Endothelial cell of hepatic sinusoid (primary cell): ENCODE results near the gene ANKRD44.
"Not testable (repeated sequence)": the region's sequence is repeated elsewhere in the genome, so short reads cannot be mapped to it uniquely, and the experiment has no call there.

ENCODE experiments used
- in situ Hi-C: cut with HindIII; loops from 2 replicates; pipeline ENCODE4 v1.10.0; 2017; ENCODE audit warnings: low sequenced_read_pairs

ANKRD44 gene

DNA sequence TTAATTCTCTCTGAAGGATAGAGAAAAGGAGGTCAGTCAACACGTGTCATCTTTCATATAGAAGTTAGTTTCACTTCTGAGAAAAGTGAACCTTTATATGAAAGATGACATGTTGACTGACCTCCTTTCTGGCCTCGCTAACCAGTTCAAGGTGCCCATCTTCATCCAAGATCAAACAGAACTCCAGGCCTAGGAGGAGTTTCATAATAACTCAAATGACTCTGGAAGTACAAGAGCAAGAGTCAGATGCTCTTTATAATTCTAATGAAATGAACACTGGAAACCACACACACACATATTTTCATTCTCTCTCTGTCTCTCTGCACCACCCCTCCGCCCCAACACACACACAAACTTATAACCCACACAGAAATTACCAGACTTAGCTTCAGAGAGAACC lies 16.3 kb downstream of the ANKRD44 start:
- in situ Hi-C loops, result no loop called here

- in situ Hi-C loops, result no loop called here
These were observed 17.1 kb downstream of the ANKRD44 start for GRCh38 chr2:197293252-197294007.

DNA sequence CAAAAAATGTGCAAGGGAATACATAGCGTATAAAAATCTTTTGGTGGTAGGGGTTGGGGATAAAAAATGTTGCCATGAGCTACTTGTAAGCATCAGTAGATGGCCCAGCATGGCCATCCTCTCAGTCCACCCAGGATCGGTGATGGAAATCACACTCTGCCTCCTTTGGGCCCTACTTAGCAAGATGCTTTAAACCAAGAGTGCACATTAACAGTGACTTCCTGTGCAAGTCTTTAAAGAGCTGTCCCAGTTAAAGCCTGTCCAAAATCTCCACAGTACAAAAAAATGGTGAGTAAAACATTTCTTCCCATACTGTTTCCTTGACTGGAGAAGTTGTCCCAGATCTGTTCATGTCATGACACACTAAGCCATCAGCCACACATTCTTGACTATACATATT lies 18.0 kb downstream of the ANKRD44 start:
- in situ Hi-C loops, result no loop called here

- in situ Hi-C loops, result not testable (repeated sequence)
These were observed 23.0 kb downstream of the ANKRD44 start for GRCh38 chr2:197287596-197287932.

DNA sequence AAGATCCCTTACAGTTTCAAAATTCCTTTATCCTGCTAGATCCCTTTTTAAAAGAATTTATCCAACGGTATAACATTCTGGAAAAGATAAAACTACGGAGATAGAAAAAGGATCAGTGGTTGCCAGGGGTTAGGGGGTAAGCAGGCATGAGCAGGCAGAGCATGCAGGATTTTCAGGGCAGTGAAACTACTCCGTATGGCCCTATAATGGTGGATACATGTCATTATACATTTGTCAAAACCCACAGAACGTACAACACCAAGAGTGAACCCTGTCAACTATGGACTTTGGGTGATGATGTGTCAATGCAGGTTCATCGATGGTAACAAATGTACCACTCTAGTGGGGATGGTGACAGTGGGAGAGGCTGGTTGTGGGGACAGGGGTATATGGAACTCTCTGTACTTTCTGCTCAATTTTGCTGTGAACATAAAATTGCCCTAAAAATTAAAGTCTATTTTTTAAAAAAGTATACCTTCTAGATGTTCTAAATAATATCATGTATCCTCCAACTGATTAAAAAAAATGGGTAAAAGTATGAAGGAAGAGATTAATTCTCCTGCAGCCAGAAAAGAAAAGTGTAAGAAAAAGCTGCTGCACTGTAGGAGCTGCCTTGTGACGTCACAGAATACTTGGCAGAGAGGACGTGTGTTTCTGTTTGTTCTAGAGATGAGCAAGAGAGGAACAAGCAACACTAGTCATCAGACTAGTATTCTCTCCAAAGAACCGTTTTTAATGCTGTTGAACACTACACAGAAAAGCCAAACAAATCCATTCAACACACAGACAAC lies 23.6 kb downstream of the ANKRD44 start:
- in situ Hi-C loops, result no loop called here

DNA sequence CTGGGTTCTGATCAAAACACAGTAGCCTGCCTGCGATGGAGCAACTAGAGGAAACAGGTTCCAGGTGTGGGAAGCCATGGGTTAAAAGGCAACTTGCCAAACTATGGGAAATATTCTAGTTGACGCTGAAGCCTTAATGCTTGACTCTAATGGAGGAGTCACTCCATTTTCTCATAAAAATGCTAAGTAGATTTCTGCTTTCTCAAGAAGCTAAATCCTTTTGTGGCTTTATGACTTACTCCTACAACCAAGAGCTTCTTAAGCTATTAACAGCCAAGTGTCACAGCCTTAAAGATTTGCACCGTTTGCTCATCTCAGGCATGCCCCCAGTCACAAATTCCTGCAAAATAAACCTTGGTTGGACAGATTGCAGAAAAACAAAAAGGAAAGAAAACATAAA lies 25.2 kb downstream of the ANKRD44 start:
- in situ Hi-C loops, result no loop called here

GRCh38 chr2:197284956-197285355 lies 25.6 kb downstream of the ANKRD44 start:
- in situ Hi-C loops, result loop anchor here (5.0 kb wide), 1 partner anchor 82 kb away; no protein-coding TSS in a partner anchor

GRCh38 chr2:197281421-197281820 lies 29.2 kb downstream of the ANKRD44 start:
- in situ Hi-C loops, result loop anchor here (5.0 kb wide), 1 partner anchor 86 kb away; no protein-coding TSS in a partner anchor

DNA sequence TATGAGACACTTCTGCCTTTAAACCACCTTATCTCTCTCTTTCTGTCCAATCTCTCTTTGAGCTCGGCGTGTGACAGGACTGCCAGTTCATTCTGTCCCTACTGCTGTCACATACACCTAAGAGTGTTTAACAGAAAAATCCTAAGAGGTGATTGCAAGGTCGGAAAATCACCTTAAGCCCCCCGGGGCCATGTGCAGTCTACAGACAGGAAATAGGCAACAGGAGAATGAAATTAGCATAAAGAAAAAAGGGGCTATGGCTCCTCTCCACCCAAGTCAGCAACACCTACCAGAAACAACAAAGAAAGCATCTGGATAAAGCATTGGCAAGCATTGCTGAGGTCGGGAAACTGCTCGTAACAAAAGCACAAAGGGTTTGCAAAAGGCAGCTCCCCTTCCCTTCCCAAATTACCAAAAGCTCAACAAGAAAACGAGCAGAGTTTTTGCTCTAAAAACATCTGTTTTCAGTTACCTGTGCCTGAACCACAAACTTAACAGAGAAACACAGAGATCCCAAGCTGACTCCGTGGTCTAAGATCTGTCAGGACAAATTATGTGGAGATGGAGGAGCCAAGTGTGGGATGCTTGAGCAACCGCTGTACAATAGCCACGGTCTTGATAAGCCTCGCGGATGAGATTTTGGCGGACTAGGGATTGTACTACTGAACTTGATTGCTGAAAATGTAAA lies 30.4 kb downstream of the ANKRD44 start:
- in situ Hi-C loops, result loop anchor here (5.0 kb wide), 1 partner anchor 87 kb away; no protein-coding TSS in a partner anchor

DNA sequence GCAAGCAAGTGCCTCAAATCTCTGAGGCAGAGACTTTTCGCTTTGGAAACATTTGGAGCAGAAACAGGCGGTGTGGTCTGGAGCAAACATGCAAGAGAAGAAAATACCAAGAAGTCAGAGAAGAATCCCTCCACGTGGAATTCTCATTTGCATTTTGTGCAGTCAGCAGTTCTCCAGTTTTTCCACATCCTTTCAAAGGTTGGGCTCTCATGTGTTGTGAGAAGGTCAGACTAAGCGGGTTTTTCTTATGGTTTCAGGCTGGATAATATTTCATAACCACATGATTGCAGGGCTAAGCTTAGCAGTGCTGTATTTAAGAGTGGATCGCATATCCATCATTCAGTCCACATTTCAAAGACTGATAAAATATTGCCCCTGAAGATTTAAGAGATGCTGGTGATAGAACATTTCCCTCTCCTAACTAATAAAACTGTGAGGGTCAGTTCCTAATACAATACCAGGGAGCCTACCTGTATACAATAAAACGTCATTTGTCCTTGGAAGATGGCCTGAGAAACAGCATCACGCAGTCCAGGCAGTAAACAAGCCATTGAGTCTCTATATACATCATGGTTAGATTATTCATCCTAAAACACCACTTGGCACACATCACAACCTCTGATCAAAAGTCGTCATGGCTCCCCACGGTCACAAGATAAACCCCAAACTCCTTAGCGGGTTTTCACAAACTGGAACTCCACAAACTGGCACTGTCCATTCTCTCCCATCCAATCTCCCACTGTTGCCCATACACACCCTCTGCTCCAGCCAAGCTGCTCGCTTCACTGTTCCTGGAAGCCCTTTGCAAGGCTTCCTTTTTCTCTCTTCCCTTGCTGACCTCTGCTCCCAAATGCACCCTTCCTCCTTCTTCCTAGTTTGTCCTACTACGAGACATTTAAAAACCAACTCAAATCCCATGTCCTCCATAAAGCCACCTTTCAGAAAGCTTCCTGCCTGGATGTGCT lies 31.5 kb downstream of the ANKRD44 start:
- in situ Hi-C loops, result no loop called here

DNA sequence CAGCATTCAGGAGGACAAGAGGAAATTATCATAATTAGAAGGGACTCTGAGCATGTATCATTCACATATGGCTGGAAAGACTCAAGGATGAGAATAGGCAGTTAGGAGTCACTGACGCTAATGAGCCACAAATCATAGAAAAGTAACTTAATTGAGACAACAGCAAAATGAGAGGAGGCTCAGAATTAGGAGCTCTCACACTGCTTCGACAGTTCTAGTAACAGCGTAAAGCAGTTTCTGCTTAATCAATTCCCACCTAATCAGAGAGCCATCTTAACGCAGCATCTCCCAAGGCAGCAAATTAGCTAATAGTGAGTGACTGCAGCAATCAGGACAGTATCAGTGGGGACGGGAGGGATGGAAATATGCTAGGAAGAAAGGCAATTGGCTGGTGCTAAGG lies 32.8 kb downstream of the ANKRD44 start:
- in situ Hi-C loops, result no loop called here

GRCh38 chr2:197276156-197276555 lies 34.4 kb downstream of the ANKRD44 start:
- in situ Hi-C loops, result no loop called here

GRCh38 chr2:197274937-197275336 lies 35.6 kb downstream of the ANKRD44 start:
- in situ Hi-C loops, result no loop called here

GRCh38 chr2:197274349-197274748 lies 36.2 kb downstream of the ANKRD44 start:
- in situ Hi-C loops, result no loop called here

- in situ Hi-C loops, result no loop called here
These were observed 37.1 kb downstream of the ANKRD44 start for GRCh38 chr2:197273485-197273884.

DNA sequence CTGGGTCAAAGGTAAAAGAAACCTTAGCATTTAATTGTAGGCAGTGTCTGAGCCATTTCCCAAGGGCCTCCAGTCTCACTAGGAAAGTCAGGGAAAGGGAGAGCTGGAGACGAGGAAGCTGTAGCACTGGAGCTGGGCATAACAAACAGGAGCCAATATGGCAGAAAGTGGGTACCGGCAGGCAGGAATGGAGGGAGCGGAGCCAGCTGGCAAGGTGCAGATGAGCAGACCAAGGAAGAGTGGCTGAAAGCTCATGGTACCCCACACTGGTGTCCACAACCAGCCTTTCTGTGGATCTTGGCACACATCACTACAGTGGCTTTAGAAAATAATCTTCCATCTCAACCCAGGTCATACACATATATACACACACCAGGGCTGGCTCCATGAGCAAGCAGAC lies 40.0 kb downstream of the ANKRD44 start:
- in situ Hi-C loops, result no loop called here

- in situ Hi-C loops, result no loop called here
These were observed 40.8 kb downstream of the ANKRD44 start for GRCh38 chr2:197269815-197270214.

- in situ Hi-C loops, result no loop called here
These were observed 41.6 kb downstream of the ANKRD44 start for GRCh38 chr2:197268786-197269584.

DNA sequence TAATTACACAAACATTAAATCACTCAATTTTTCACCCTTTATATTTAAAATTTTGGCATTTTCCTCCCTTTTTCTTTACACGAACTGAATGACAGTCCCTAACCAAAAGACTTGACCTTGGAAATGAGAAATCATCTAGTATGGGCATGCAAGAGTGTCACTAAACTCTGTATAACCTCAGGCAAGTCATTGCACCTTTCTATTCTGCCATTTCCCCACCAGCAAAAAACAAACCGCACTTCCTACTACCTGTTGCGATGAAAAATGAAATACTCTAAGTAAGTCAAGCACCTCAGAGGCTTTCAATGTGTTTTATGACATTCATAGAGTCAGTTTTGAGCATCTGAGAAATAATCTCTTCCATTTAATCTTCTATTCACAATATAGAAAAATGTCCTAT lies 44.1 kb downstream of the ANKRD44 start:
- in situ Hi-C loops, result no loop called here

- in situ Hi-C loops, result no loop called here
These were observed 44.7 kb downstream of the ANKRD44 start for GRCh38 chr2:197265924-197266323.
